ENCODE results near the gene ANO6. TPM values are rescaled to one million over a fixed set of nuclear protein-coding genes. Genes with fewer than 3 reads are reported as not detected.

ANO6 gene
- total and polyA plus RNA-seq, 2 donors (not counting 1 experiment from before 2014, with no cell fraction given): 6.6 to 19.5 TPM

GRCh38 chr12:45464699-45465098 is 248.8 kb downstream of the ANO6 start:
- no peaks in the 10 kb centered on the region for H3K9me3 Mint-ChIP-seq (ENCODE audit: insufficient read depth)
- intact Hi-C loops (cut with micrococcal nuclease): no loop called here
- H3K36me3 ChIP-seq (replicated peaks in 1 of 2; ENCODE audit: control extremely low read depth in 1 of 2, control insufficient read depth in 1 of 2, extremely low read depth in 1 of 2, insufficient read depth in 2 of 2, low read length in 1 of 2): no peaks in the 10 kb centered on the region
- DNase-seq: no peak
- POLR2A ChIA-PET: no interaction called here
- 86% methylated on average over 1 of the region's 4 CpGs for WGBS (ENCODE audit: insufficient coverage)
- no peak for TF ChIP-seq EZH2 (IDR thresholded peaks at IDR 0.05; ENCODE audit: borderline replicate concordance, insufficient read depth, low read depth, low read length, poor library complexity, severe bottlenecking)
- TF ChIP-seq CTCF (IDR thresholded peaks at IDR 0.05): no peak
- H3K4me1 ChIP-seq (ENCODE audit: control insufficient read depth in 2 of 2, insufficient read depth in 2 of 2, low read length in 2 of 2): no peaks in the 10 kb centered on the region
- H3K79me2 ChIP-seq (ENCODE audit: control insufficient read depth, insufficient read depth, low read length): no peaks in the 10 kb centered on the region
- no peak overlapping the region for H3K27ac ChIP-seq (ENCODE audit: low read length in 2 of 2)
- H3K27ac Mint-ChIP-seq: no peak overlapping the region
- H3K4me1 Mint-ChIP-seq: no peaks in the 10 kb centered on the region
- no peaks in the 10 kb centered on the region for H4K20me1 ChIP-seq (ENCODE audit: control insufficient read depth, insufficient read depth, low read length, poor library complexity, severe bottlenecking)
- H3K9ac ChIP-seq (ENCODE audit: low read length): no peak overlapping the region
- H3K27me3 Mint-ChIP-seq: peaks cover 18% of the 10 kb centered on the region
- peaks cover 0 to 5% (median 0%) of the 10 kb centered on the region in 3 donors for H3K9me3 ChIP-seq (ENCODE audit: control extremely low read depth in 1 of 3, control insufficient read depth in 2 of 3, insufficient read depth in 1 of 3, low read length in 2 of 3)
- H2AFZ ChIP-seq (ENCODE audit: insufficient read depth, low read depth, low read length, poor library complexity, severe bottlenecking): no peak overlapping the region
- no peak for ATAC-seq (ENCODE audit: low read depth)
- peaks cover 0 to 3% (median 0%) of the 10 kb centered on the region in 4 experiments for H3K27me3 ChIP-seq (replicated peaks in 1 of 4; ENCODE audit: control extremely low read depth in 1 of 4, control insufficient read depth in 3 of 4, insufficient read depth in 4 of 4, low read length in 3 of 4)
- no peak overlapping the region for H3K4me3 ChIP-seq (ENCODE audit: control extremely low read depth in 1 of 5, extremely low read depth in 1 of 5, insufficient read depth in 1 of 5, low read depth in 2 of 5, low read length in 4 of 5)
- H3K4me3 Mint-ChIP-seq: no peak overlapping the region
- H3K4me2 ChIP-seq (replicated peaks; ENCODE audit: low read depth, low read length, poor library complexity, severe bottlenecking): no peak overlapping the region
- CTCF ChIA-PET: no interaction called here

- no peak for ATAC-seq (ENCODE audit: low read depth)
- no peak for DNase-seq
- no peak overlapping the region for H3K4me2 ChIP-seq (replicated peaks; ENCODE audit: low read depth, low read length, poor library complexity, severe bottlenecking)
- H3K36me3 ChIP-seq (replicated peaks in 1 of 2; ENCODE audit: control extremely low read depth in 1 of 2, control insufficient read depth in 1 of 2, extremely low read depth in 1 of 2, insufficient read depth in 2 of 2, low read length in 1 of 2): no peaks in the 10 kb centered on the region
- no peaks in the 10 kb centered on the region for H3K4me1 ChIP-seq (ENCODE audit: control insufficient read depth in 2 of 2, insufficient read depth in 2 of 2, low read length in 2 of 2)
- H3K4me3 ChIP-seq (ENCODE audit: control extremely low read depth in 1 of 5, extremely low read depth in 1 of 5, insufficient read depth in 1 of 5, low read depth in 2 of 5, low read length in 4 of 5): no peak overlapping the region
- no peak overlapping the region for H3K27ac Mint-ChIP-seq
- CTCF ChIA-PET: no interaction called here
- POLR2A ChIA-PET: no interaction called here
- H3K27ac ChIP-seq (ENCODE audit: low read length in 2 of 2): no peak overlapping the region
- peaks cover 0 to 9% (median 0%) of the 10 kb centered on the region in 3 donors for H3K9me3 ChIP-seq (ENCODE audit: control extremely low read depth in 1 of 3, control insufficient read depth in 2 of 3, insufficient read depth in 1 of 3, low read length in 2 of 3)
- H3K4me3 Mint-ChIP-seq: no peak overlapping the region
- H3K79me2 ChIP-seq (ENCODE audit: control insufficient read depth, insufficient read depth, low read length): no peaks in the 10 kb centered on the region
- no peak overlapping the region for H2AFZ ChIP-seq (ENCODE audit: insufficient read depth, low read depth, low read length, poor library complexity, severe bottlenecking)
- 92% methylated on average over 17 of the region's 18 CpGs for WGBS (ENCODE audit: insufficient coverage)
- H3K9me3 Mint-ChIP-seq (ENCODE audit: insufficient read depth): no peaks in the 10 kb centered on the region
- H3K4me1 Mint-ChIP-seq: no peaks in the 10 kb centered on the region
- intact Hi-C loops (cut with micrococcal nuclease): no loop called here
- no peak overlapping the region for H3K9ac ChIP-seq (ENCODE audit: low read length)
- H4K20me1 ChIP-seq (ENCODE audit: control insufficient read depth, insufficient read depth, low read length, poor library complexity, severe bottlenecking): no peaks in the 10 kb centered on the region
- peaks cover 10% of the 10 kb centered on the region for H3K27me3 Mint-ChIP-seq
- H3K27me3 ChIP-seq (replicated peaks in 1 of 4; ENCODE audit: control extremely low read depth in 1 of 4, control insufficient read depth in 3 of 4, insufficient read depth in 4 of 4, low read length in 3 of 4): no peaks in the 10 kb centered on the region
- TF ChIP-seq CTCF (IDR thresholded peaks at IDR 0.05) (no peak), EZH2 (IDR thresholded peaks at IDR 0.05; ENCODE audit: borderline replicate concordance, insufficient read depth, low read depth, low read length, poor library complexity, severe bottlenecking) (no peak)
These were observed 253.1 kb downstream of the ANO6 start for GRCh38 chr12:45468751-45469615.

Data from B cell (primary cell).